Activated T-helper 1 cell treated with anti-CD3 and anti-CD28 coated beads, Interleukin-2, amount 50 U/mL, for 16 hours (primary cell): ENCODE data around the gene ITGB8.

Source experiments
- DNase-seq, 2 donors: peaks; one replicate each; pipeline ENCODE4 v3.0.0-alpha.2; 2020; ENCODE audit warnings: low read depth in 1 of 2, low spot score in 1 of 2

The ITGB8 gene

GRCh38 chr7:20464891-20465290, 134.2 kb downstream of the ITGB8 start:
- no peak for DNase-seq
